ENCODE data around the gene BPIFB6.
"Not testable (repeated sequence)": the region's sequence is repeated elsewhere in the genome, so short reads cannot be mapped to it uniquely, and the experiment has no call there.

Gene BPIFB6

GRCh38 chr20:33030569-33030968, 879 bp upstream of the BPIFB6 start:
- no peak for DNase-seq (ENCODE audit: low spot score)

- no peak for DNase-seq (ENCODE audit: low spot score)
Measured at GRCh38 chr20:33032555-33032954, 1.1 kb downstream of the BPIFB6 start.

GRCh38 chr20:33033381-33033780, 1.9 kb downstream of the BPIFB6 start:
- DNase-seq (ENCODE audit: low spot score), result no peak

- no peak for DNase-seq (ENCODE audit: low spot score)
Measured at GRCh38 chr20:33034115-33034514, 2.7 kb downstream of the BPIFB6 start.

GRCh38 chr20:33034901-33035492, 3.5 kb downstream of the BPIFB6 start:
- DNase-seq (ENCODE audit: low spot score), result no peak

GRCh38 chr20:33037456-33037855, 6.0 kb downstream of the BPIFB6 start:
- no peak for DNase-seq (ENCODE audit: low spot score)

- DNase-seq (ENCODE audit: low spot score), result no peak
Measured at GRCh38 chr20:33038243-33038642, 6.8 kb downstream of the BPIFB6 start.

- no peak for DNase-seq (ENCODE audit: low spot score)
Measured at GRCh38 chr20:33042430-33042829, 11.0 kb downstream of the BPIFB6 start.

- no peak for DNase-seq (ENCODE audit: low spot score)
Measured at GRCh38 chr20:33042983-33043730, 11.7 kb downstream of the BPIFB6 start.

GRCh38 chr20:33043731-33044181, 12.3 kb downstream of the BPIFB6 start:
- DNase-seq (ENCODE audit: low spot score), result no peak

GRCh38 chr20:33045129-33045721, 13.8 kb downstream of the BPIFB6 start:
- DNase-seq (ENCODE audit: low spot score), result not testable (repeated sequence)

- DNase-seq (ENCODE audit: low spot score), result no peak
Measured at GRCh38 chr20:33046412-33046811, 15.0 kb downstream of the BPIFB6 start.

GRCh38 chr20:33051333-33051732, 19.9 kb downstream of the BPIFB6 start:
- no peak for DNase-seq (ENCODE audit: low spot score)

GRCh38 chr20:33053291-33054106, 22.1 kb downstream of the BPIFB6 start, which contains the start of gene BPIFB3:
BPIFB3 (plus strand) TSS chr20:33053903; CDS start chr20:33055436, 1,533 bp downstream.
- DNase-seq (ENCODE audit: low spot score), result no peak

GRCh38 chr20:33054381-33054780, 22.9 kb downstream of the BPIFB6 start:
- DNase-seq (ENCODE audit: low spot score), result no peak

GRCh38 chr20:33054791-33055190, 23.3 kb downstream of the BPIFB6 start:
- no peak for DNase-seq (ENCODE audit: low spot score)

- DNase-seq (ENCODE audit: low spot score), result no peak
Measured at GRCh38 chr20:33059136-33059535, 27.7 kb downstream of the BPIFB6 start.

- DNase-seq (ENCODE audit: low spot score), result no peak
Measured at GRCh38 chr20:33059741-33060390, 28.4 kb downstream of the BPIFB6 start.

GRCh38 chr20:33061658-33062028, 30.2 kb downstream of the BPIFB6 start:
- no peak for DNase-seq (ENCODE audit: low spot score)

- DNase-seq (ENCODE audit: low spot score), result no peak
Measured at GRCh38 chr20:33062105-33062824, 30.8 kb downstream of the BPIFB6 start.

GRCh38 chr20:33062825-33063149, 31.3 kb downstream of the BPIFB6 start:
- DNase-seq (ENCODE audit: low spot score), result no peak

Measured in pons (tissue), 1 donor.